DOHH2 (cell line): ENCODE results near the gene ELF5.

Experiments
- EZH2phosphoT487 ChIP-seq: fragments of 200-600 bp; sonication (generic); IDR thresholded peaks from 2 replicates; pipeline ENCODE4 v1.6.1; 2017; ENCODE audit warnings: borderline replicate concordance, mild to moderate bottlenecking, antibody characterized with exemption, low read length, moderate library complexity, mixed read lengths
- TF ChIP-seq, protein P1 (sequence below): fragments of 200-600 bp; sonication (generic); IDR thresholded peaks from one replicate; pipeline ENCODE4 v1.5.1; 2014; ENCODE audit warnings: antibody characterized with exemption, mild to moderate bottlenecking, low read depth, low read length; ENCODE audit not compliant: poor library complexity, severe bottlenecking

DNA sequence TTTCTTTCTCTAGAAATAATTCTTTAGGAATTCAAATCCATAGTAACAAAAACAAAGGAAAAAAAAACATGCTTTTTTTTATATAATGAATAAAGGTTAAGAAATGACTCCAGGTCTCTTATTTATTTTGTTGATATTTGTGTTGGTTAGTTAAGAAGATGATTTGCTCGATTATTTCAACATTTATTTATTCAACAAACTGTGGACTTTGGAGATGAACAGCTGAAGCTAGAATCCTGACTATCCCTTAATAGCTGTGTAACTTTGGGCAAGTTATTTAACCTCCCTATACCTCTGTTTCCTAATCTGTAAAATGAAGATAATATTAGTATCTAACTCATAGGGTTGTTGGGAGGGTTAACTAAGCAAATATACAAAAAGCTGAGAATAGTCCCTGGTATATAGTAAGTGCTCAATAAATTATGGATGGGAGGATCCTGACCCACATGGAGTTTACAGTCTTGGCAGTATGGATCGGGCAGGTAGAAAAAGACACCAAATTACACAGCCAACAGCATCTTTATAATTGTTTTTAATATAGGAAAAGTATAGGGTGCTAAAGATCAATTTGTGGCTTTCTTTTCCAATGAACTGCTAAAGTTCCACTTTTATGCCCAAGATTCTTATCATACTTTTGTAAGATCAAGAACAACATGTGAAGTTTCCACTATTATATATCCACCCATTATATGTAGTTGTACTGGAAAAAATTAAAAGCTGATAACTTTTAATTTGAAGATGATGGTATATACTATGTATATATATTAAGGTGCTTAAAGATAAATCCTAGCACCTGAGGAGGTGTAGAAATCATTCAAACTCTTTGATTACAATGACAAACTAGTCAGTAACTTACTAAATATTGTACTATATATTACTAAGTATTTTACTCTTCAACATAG is 76.1 kb downstream of the ELF5 start:
- TF ChIP-seq EZH2phosphoT487: no peak
- TF ChIP-seq, protein P1, sequence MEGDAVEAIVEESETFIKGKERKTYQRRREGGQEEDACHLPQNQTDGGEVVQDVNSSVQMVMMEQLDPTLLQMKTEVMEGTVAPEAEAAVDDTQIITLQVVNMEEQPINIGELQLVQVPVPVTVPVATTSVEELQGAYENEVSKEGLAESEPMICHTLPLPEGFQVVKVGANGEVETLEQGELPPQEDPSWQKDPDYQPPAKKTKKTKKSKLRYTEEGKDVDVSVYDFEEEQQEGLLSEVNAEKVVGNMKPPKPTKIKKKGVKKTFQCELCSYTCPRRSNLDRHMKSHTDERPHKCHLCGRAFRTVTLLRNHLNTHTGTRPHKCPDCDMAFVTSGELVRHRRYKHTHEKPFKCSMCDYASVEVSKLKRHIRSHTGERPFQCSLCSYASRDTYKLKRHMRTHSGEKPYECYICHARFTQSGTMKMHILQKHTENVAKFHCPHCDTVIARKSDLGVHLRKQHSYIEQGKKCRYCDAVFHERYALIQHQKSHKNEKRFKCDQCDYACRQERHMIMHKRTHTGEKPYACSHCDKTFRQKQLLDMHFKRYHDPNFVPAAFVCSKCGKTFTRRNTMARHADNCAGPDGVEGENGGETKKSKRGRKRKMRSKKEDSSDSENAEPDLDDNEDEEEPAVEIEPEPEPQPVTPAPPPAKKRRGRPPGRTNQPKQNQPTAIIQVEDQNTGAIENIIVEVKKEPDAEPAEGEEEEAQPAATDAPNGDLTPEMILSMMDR: no peak
